Testis (tissue), 3 donors: ENCODE results near the gene ACOX1. TPM values are rescaled to one million over a fixed set of nuclear protein-coding genes. Genes with fewer than 3 reads are reported as not detected.

Experiments
- DNase-seq: peaks from one replicate; pipeline ENCODE4 v3.0.0-alpha.2; 2019
- H3K27ac ChIP-seq, 2 donors: fragments of 200-600 bp; sonication (generic); one replicate each; pipeline ENCODE4 v1.5.1; 2019
- H3K27me3 ChIP-seq: fragments of 200-600 bp; sonication (generic); one replicate; pipeline ENCODE4 v1.5.1; 2019
- H3K36me3 ChIP-seq: fragments of 200-600 bp; sonication (generic); one replicate; pipeline ENCODE4 v1.5.1; 2017; ENCODE audit warnings: low read depth; ENCODE audit errors: missing control alignments
- H3K4me1 ChIP-seq: fragments of 200-600 bp; sonication (generic); one replicate; pipeline ENCODE4 v1.5.1; 2019
- H3K4me3 ChIP-seq, 2 donors: fragments of 200-600 bp; sonication (generic); one replicate each; pipeline ENCODE4 v1.5.1; 2017 to 2019
- H3K9me3 ChIP-seq: fragments of 200-600 bp; sonication (generic); one replicate; pipeline ENCODE4 v1.5.1; 2017
- POLR2A ChIP-seq: fragments of 450-650 bp; IDR thresholded peaks from one replicate; pipeline ENCODE4 v1.6.1; 2017; ENCODE audit warnings: antibody characterized with exemption, mild to moderate bottlenecking, moderate library complexity
- WGBS, 2 donors: methylation state at CpG; one replicate each; pipeline ENCODE4 v1.1.5; 2018; 5-methylcytosine and 5-hydroxymethylcytosine counted together
- intact Hi-C: fragments of 100-400 bp; cut with DNase I; formaldehyde crosslinking; loops from one replicate; pipeline ENCODE4 v1.15.1; 2023; ENCODE audit warnings: low total_unique reads
- polyA plus RNA-seq: library from polyadenylated mRNA; stranded (reverse); fragments of 350-450 nt; fragmentation: Illumina TruSeq; extraction: RNeasy Lipid Tissue Mini Kit (QIAGEN cat#74804); gene quantifications from one replicate; pipeline ENCODE4 v1.2.3, GENCODE V29; 2014; ENCODE audit warnings: low read depth, low replicate concordance; ENCODE audit not compliant: insufficient read depth
- total RNA-seq, 2 donors: library from RNA; depleted of rRNA; stranded (reverse); fragments of >200 nt; gene quantifications; one replicate each; pipeline ENCODE4 v1.2.3, GENCODE V29; 2016
- TF ChIP-seq, protein P1 (sequence below), 3 experiments: fragments of 450-650 bp in 2 of 3; fragments of 200-600 bp in 1 of 3; sonication (generic) in 1 of 3; IDR thresholded peaks; one replicate each; pipeline ENCODE4 v1.5.1; 2016 to 2019; ENCODE audit warnings: antibody characterized with exemption in 3 of 3, mild to moderate bottlenecking in 2 of 3, moderate library complexity in 1 of 3

Gene ACOX1
- total and polyA plus RNA-seq, 3 donors from 2014 or later: 24.1 to 77.7 (median 64.1) TPM

DNA sequence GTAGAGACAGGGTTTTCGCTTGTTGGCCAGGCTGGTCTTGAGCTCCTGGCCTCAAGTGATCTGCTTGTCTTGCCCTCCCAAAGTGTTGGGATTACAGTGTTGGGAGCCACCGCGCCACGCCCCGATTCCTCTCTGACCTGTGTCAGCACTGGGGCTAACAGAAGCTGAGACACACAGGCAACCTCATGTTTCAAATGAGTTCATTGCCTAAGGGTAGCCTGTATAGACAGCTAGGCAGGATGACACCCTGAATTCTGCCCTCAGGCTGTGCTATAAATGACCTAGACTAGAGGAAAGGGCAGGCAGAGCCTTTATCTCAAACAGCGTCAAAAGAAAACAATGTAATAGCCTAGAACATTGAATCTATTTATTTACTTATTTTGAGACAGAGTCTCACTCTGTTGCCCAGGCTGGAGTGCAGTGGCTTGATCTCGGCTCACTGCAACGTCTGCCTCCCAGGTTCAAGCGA, 19.4 kb upstream of the ACOX1 start:
- no peak for DNase-seq
- WGBS, 2 donors: 74 to 81% methylated on average over 9 of the region's 9 CpGs
- H3K9me3 ChIP-seq: no peaks in the 10 kb centered on the region
- H3K4me1 ChIP-seq: peaks cover 39% of the 10 kb centered on the region
- no peak overlapping the region for H3K4me3 ChIP-seq
- no peaks in the 10 kb centered on the region for H3K36me3 ChIP-seq
- TF ChIP-seq, protein P1, sequence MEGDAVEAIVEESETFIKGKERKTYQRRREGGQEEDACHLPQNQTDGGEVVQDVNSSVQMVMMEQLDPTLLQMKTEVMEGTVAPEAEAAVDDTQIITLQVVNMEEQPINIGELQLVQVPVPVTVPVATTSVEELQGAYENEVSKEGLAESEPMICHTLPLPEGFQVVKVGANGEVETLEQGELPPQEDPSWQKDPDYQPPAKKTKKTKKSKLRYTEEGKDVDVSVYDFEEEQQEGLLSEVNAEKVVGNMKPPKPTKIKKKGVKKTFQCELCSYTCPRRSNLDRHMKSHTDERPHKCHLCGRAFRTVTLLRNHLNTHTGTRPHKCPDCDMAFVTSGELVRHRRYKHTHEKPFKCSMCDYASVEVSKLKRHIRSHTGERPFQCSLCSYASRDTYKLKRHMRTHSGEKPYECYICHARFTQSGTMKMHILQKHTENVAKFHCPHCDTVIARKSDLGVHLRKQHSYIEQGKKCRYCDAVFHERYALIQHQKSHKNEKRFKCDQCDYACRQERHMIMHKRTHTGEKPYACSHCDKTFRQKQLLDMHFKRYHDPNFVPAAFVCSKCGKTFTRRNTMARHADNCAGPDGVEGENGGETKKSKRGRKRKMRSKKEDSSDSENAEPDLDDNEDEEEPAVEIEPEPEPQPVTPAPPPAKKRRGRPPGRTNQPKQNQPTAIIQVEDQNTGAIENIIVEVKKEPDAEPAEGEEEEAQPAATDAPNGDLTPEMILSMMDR (IDR thresholded peaks at IDR 0.05): no peak
- TF ChIP-seq POLR2A: no peak
- H3K27ac ChIP-seq: peak overlapping the region; percentile 8 to 64
- H3K27me3 ChIP-seq: no peaks in the 10 kb centered on the region
- intact Hi-C loops: no loop called here

DNA sequence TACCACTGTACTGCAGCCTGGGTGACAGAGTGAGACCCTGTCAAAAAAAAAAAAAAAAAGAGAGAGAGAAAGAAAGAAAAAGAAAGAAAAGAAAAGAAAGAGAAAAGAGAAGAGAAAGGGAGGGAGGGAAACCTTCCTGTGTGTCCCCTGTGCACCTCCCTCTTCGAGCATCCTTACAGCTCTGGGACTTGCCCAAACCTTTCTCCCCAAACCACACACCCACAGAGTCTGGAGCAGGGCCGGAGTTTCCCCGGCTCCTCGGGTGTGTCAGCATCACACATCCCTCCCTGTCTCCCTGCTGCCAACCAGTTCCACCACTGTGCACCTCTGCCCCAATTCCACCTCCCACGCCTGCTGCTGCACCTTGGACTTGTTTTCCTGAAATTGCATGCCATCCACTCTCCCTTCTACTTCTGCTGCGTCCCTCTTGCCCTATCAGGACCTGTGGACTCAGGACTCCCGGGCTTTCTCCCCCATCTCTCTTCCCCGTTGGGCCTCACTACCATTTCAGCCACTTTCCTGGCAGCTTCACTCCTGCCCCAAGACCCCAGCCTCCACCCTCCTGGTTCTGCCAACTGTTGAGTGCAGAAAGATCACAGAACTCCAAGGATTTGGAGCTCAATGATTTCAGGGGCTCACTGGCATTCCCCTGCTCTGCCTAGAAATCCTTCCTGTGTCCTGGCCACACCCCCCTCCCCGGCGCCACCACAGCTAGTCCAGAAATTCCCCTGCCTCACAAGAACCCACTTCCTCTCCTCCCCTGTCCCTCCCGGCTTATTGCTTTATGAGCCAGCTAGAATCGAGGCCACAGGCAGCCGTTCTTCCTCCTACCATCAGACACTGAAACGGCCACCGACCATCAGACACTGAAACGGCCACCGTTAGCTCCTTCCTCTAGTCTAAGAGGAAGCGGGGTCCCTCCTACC, 18.0 kb upstream of the ACOX1 start:
- intact Hi-C loops: no loop called here
- TF ChIP-seq, protein P1 (IDR thresholded peaks at IDR 0.05): no peak
- no peak for TF ChIP-seq POLR2A
- no peak overlapping the region for H3K4me3 ChIP-seq
- peak overlapping the region; percentile 47 to 64 for H3K27ac ChIP-seq
- no peaks in the 10 kb centered on the region for H3K27me3 ChIP-seq
- no peaks in the 10 kb centered on the region for H3K9me3 ChIP-seq
- no peaks in the 10 kb centered on the region for H3K36me3 ChIP-seq
- DNase-seq: peak; percentile 61
- 42 to 43% methylated on average over 18 of the region's 18 CpGs for WGBS, 2 donors
- peaks cover 33% of the 10 kb centered on the region for H3K4me1 ChIP-seq

DNA sequence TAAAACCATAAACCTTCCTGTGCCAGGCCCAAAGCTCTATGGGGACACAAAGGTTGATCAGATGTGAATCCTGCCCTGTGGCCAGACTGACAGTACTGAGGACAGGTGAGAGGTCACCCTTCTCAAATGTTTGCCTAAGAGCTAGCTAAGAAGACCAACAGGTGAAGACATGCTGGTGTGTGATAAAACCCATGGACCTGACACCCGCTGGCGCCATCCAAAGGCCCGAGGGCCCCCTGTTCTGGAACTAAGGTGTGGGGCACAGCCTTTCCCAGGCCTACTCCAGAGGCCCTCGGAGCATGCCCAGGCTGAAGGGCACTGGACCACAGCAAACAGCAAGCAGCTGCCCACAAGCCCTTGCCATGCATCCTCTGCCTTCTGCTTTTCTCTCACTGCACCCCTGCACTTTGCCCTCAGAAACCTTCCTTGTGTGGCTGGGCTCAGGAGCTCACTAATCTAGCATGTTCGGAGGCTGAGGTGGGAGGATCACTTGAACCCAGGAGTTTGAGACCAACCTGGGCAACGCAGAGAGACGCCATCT, 16.5 kb upstream of the ACOX1 start:
- Histone ChIP-seq H3K27ac (no peak overlapping the region), H3K27me3 (no peaks in the 10 kb centered on the region), H3K36me3 (no peaks in the 10 kb centered on the region), H3K9me3 (no peaks in the 10 kb centered on the region), H3K4me1 (peaks cover 28% of the 10 kb centered on the region), H3K4me3 (no peak overlapping the region)
- 80 to 98% methylated on average over 2 to 7 of the region's 7 CpGs for WGBS, 2 donors
- DNase-seq: no peak
- intact Hi-C loops: no loop called here
- TF ChIP-seq, protein P1 (IDR thresholded peaks at IDR 0.05): no peak
- TF ChIP-seq POLR2A: no peak

DNA sequence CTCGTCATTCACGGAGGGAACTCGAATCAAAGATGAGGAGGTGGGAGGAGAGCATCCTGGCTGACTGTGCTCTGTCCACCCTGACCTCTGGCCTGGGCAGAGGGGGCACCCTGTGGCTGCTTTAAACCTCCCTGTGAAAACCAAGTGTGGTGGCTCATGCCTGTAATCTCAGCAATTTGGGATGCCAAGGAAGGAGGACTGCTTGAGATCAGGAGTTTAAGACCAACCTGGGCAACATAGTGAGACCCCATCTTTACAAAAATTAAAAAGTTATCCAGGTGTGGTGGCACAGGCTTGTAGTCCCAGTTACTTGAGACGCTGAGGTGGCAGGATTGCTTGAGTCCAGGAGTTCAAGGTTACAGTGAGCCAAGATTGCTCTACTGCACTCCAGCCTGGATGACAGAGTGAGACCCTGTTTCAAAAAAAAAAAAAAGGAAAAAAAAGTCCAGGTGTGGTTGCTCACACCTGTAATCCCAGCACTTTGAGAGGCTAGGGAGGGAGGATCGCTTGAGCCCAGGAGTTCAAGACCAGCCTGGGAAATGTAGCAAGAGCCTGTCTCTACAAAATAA, 15.9 kb upstream of the ACOX1 start:
- no peak overlapping the region for H3K27ac ChIP-seq
- DNase-seq: no peak
- WGBS, 2 donors: 88 to 91% methylated on average over 5 of the region's 5 CpGs
- peaks cover 22% of the 10 kb centered on the region for H3K4me1 ChIP-seq
- no peaks in the 10 kb centered on the region for H3K9me3 ChIP-seq
- H3K27me3 ChIP-seq: no peaks in the 10 kb centered on the region
- no peak for TF ChIP-seq POLR2A
- TF ChIP-seq, protein P1 (IDR thresholded peaks at IDR 0.05): no peak
- no peak overlapping the region for H3K4me3 ChIP-seq
- H3K36me3 ChIP-seq: no peaks in the 10 kb centered on the region
- intact Hi-C loops: no loop called here
